Subcutaneous preadipocyte (primary cell): ENCODE data around the gene RNASEH1. TPM values are rescaled to one million over a fixed set of nuclear protein-coding genes. Genes with fewer than 3 reads are reported as not detected.

ENCODE experiments used
- total RNA-seq: library from RNA; depleted of rRNA; stranded (reverse); fragments of >200 nt; gene quantifications from 2 replicates; pipeline ENCODE4 v1.2.3, GENCODE V29; 2012

The RNASEH1 gene
- 26.1 and 38.5 TPM in 2 replicates for total RNA-seq

DNA sequence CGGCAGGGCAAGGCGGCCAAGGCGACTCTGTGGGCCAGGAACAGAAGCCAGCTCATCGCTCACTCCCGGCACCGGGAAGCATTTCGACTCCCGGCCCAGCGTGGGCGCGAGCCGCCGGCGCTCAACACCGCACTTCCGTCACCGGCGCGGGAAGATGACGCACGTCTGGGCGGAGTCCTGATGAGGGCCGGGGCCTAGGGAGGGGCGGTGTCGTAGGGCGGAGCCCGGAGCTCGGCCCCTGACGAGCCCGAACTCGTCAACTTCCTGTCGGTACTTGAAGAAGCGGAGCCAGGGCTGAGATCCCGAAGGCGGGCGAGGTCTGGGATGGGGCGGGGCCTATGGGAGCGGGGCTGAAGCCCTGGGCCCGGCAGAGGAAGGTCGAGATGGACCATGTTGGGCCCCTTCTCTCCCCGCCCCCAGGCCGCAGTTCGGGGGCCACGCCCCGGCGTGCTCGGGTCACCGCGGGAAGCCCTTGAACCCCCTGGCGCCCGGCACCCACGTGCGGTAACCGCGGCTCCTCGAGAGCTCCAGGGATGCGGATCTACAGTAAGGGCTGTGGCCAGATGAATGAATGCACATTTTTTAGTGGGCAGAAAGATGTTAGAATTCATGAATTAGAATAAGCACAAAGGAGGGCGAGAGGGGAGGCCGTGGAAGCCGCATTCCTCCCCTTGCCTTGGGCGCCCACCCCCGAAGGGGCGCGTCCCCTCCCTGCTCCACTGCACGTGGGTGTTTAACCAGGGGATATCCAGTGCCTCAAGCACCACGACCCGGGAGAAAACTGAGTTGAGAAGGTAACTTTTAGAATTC is at the start of gene RNASEH1:
TSS of gene RNASEH1 (minus strand) at position 129 of the 810 bp plus-strand sequence. CDS start at position 56, 73 bp downstream.

DNA sequence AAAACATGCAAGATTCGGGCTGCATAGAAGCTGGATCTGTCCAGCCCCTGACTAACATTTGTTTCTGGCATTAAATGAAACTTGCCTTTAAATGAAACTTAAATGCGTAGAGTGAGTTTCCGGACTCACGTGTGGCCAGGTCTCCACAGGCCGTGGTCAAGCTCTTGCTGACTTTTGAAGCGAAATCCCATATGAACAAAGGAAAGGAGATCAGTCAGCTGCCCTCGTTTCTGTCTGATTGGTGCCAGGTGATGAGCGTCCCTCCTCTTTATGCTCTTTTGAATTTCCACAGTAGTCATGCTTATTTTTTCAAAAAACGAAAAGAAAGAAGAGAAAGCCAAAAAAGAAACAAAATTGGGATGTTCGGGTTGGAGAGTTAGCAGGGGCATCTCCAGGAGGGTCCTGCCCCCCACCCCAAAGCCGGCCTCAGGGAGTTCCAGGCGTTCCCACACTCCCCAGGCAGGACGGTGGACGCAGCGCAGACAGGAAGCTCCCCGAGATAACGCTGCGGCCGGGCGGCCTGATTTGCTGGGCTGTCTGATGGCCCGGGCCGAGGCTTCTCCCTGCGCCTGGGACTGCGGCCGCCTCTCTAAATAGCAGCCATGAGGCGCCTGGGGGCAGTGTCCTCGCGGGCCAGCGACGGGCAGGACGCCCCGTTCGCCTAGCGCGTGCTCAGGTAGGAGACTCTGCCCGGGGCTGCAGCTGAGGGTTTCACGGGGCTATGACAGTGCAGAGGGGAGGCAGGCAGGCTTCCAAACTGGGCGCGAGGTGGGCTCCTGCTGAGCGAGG is 36.6 kb upstream of the RNASEH1 start, which contains the start of gene COLEC11:
TSS of gene COLEC11 (plus strand) at position 620 of the 789 bp plus-strand sequence. CDS start 9,229 bp downstream, outside the sequence.

GRCh38 chr2:3519255-3520205 is 38.6 kb downstream of the RNASEH1 start, which contains the start of gene ADI1:
ADI1 (minus strand) TSS chr2:3519531; CDS start chr2:3519487, 44 bp downstream.

Other genes with a start within 250 kb of the RNASEH1 start
- gene EIPR1, start 180.5 kb downstream of the RNASEH1 start, total RNA-seq, result 34.2 and 34.5 TPM in 2 replicates
- gene TRAPPC12, start 178.6 kb downstream of the RNASEH1 start, total RNA-seq, result 66.9 and 80.0 TPM in 2 replicates
- 43.7 and 45.2 TPM in 2 replicates for gene ADI1, start 38.8 kb downstream of the RNASEH1 start, total RNA-seq
- gene RPS7, start 16.9 kb upstream of the RNASEH1 start, total RNA-seq, result 1,235 and 1,705 TPM in 2 replicates
- gene COLEC11, start 36.8 kb upstream of the RNASEH1 start, total RNA-seq, result 0.37 and 0.59 TPM in 2 replicates
- not detected in 2 replicates for gene ALLC, start 99.9 kb upstream of the RNASEH1 start, total RNA-seq
- not detected in 2 replicates for gene DCDC2C, start 145.2 kb upstream of the RNASEH1 start, total RNA-seq